GM23248 (cell line): ENCODE data around the gene TMEM106A.

ENCODE experiments used
- EZH2 ChIP-seq: fragments of 200-600 bp; sonication (generic); IDR thresholded peaks from 2 replicates; pipeline ENCODE4 v1.6.1; 2018; ENCODE audit warnings: antibody characterized with exemption, mild to moderate bottlenecking; ENCODE audit not compliant: insufficient read depth, poor library complexity, severe bottlenecking
- EZH2phosphoT487 ChIP-seq: fragments of 200-600 bp; sonication (generic); IDR thresholded peaks from 2 replicates; pipeline ENCODE4 v1.6.1; 2018; ENCODE audit warnings: antibody characterized with exemption, moderate library complexity, mild to moderate bottlenecking, low read depth; ENCODE audit not compliant: insufficient read depth

- no peak for TF ChIP-seq EZH2
- no peak for TF ChIP-seq EZH2phosphoT487
Measured at GRCh38 chr17:43226393-43226792, 14.7 kb downstream of the TMEM106A start.
